Anterior cingulate cortex (tissue), 58 donors: ENCODE data around the gene LRRC75A.
"Not testable (repeated sequence)": the region's sequence is repeated elsewhere in the genome, so short reads cannot be mapped to it uniquely, and the experiment has no call there.

Experiments used
- DNase-seq, 58 donors: peaks; one replicate each; lab custom pipeline; 2025; lab: John Stamatoyannopoulos, UW

LRRC75A gene

DNA sequence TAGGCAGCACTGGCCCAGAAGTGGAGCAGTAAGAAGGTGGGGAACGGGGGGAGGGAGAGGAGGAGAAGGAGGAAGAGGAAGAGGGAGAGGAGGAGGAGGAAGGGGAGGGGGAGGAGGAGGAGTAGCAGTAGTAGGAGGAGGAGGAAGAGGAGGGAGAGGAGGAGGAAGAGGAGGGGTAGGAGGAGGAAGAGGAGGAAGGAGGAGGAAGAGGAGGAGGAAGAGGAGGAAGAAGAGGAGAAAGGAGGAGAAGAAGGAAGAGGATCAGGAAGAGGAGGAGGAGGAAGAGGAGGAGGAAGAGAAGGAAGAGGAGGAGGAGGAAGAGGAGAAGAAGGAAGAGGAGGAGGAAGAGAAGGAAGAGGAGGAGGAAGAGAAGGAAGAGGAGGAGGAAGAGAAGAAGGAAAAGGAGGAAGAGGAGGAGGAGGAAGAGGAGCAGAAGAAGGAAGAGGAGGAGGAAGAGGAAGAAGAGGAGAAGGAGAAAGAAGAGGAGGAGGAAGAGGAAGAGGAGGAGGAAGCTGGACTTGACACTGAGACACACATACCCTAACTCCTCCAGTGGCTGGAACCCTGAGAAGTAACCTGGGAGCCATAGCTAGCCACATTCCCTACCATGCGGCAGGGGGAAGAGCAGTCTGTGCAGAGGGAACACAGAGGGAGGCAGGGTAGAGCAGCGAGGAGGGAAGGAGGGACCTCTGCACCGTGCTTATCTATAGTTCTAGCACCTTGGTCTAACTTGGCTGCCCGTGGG lies 35.8 kb downstream of the LRRC75A start:
- no peak for DNase-seq

DNA sequence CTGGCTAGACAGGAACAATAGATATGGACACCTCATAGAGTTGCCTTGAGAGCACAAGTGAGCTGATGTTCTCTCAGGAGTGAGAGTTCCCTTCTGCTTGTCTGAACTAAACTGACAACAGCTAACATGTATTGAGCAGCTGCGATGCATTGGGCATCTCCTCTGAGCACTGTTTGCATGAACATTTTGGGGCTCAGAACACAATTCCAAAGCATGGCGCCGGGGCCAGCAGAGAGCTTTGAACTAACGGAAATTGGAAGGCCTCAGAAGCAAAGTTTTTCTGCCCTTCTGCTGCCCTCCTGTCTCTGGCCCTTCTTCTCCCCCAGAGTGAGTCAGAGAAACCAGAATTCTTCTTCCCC lies 38.5 kb downstream of the LRRC75A start:
- DNase-seq, result no peak

DNA sequence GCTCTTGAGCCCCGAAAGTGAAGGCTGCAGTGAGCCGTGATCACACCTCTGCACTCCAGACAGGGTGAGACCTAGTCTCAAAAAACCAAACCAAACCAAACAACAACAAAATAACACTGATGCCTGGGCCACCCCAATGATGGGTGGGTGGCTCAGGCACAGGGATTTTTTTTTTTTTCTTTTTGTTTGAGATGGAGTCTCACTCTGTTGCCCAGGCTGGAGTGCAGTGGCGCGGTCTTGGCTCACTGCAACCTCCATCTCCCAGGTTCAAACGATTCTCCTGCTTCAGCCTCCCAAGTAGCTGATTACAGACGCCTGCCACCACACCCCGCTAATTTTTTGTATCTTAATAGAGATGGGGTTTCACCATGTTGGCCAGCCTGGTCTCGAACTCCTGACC lies 39.7 kb downstream of the LRRC75A start:
- not testable (repeated sequence) for DNase-seq

- no peak for DNase-seq
Observed at GRCh38 chr17:16450028-16450427, 42.0 kb downstream of the LRRC75A start.

DNA sequence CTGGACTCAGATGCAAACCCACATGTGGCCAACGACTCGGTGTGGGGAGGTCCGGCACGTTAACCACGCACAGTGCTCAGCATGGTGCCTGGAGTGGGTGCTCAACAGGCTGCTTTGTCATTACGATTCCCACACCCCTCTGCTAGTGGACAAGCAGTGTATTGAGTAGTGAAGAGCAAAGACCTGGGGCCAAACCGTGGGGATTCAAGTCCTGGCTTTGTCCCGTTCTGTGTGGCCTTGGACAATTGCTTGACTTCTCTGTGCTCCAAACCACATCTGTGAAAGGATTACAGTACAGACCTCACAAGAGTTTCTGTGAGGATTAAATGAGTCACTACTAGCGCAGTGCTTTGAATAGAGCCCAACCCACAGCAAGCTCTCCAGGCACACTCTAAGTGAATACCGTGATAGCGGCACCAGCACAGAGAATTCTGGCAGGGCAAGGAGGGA lies 42.8 kb downstream of the LRRC75A start:
- DNase-seq, result no peak

GRCh38 chr17:16448490-16448889 lies 43.5 kb downstream of the LRRC75A start:
- DNase-seq, result no peak

DNA sequence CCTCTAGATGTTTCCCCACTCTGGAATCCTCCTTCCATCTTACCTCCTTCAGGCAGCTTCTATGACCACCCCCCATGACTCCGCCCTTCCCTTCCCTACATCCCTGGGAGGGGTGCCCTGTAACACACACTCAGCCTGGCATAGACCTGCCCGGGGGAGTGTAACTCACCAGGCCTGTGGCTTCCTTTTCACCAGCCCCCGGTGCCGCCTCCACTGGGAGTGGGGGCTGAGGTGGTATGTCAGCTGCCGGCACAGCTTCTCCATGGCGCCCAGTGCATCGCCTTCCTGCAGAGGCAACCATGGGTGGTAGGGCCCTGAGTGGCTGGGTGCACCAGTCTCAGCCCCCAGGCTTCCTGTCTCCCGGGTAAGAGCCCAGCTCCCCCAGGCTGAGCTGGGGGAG lies 44.3 kb downstream of the LRRC75A start:
- DNase-seq, result no peak

DNA sequence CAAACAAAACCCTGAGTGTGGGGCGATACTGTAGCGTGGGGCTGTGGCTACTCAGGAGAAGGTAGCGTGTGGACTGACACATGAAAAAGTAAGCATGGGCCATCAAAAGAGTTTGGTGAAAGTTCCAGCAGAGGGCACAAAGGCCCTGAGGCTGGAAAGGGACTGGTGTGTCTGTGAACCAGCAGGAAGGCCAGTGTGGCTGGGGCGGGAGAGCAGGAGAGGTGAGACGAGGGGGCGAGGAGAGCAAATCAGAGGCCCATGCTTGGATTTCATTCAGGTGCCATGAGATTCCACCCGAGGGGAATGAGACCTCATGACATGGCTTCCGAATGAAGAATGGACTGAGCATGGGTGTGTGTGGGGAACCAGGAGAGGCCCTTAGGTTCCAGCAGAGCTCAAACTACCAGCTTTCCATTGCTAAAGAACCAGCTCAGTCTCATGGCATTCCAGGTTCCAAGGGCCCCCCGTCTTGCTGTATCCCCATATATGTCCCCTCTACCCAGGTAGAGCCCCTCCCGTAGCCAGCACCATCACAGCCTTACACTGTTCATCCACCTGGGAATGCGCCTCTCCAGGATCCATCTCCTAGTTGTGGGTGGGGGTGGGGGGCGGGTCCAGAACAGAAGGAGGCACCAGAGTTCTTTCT lies 45.5 kb downstream of the LRRC75A start:
- no peak for DNase-seq

DNA sequence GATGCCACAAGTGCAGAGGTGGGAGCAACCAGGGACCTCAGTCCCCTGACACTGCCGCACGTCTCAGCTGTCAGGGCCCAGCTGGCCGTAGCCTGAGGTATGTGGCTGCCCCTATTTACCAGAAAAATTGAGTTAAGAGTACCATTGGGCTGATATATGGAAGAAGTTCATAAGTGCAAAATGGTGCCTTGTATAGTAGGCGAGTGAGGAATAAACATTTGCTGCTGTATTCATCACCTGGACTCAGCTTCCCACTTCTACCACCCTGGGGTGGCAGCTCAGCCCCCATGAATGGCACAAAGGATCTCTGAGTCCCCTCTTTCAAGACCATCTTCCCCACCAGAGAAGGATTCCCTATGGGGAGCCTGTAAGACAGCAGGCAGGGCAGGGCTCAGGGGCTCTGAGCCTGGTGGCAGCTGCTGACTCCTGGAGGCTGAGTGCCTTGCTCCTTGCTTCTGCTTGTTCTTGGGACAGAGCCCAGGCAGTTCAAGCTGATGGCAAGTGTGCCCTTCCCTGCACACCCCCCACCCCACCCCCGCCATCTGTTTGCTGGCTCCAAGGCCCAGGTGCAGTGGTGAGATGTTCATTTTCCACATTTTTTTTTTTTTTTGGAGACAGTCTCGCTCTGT lies 47.6 kb downstream of the LRRC75A start:
- no peak for DNase-seq

- no peak for DNase-seq
Observed at GRCh38 chr17:16443511-16444257, 48.3 kb downstream of the LRRC75A start.

DNA sequence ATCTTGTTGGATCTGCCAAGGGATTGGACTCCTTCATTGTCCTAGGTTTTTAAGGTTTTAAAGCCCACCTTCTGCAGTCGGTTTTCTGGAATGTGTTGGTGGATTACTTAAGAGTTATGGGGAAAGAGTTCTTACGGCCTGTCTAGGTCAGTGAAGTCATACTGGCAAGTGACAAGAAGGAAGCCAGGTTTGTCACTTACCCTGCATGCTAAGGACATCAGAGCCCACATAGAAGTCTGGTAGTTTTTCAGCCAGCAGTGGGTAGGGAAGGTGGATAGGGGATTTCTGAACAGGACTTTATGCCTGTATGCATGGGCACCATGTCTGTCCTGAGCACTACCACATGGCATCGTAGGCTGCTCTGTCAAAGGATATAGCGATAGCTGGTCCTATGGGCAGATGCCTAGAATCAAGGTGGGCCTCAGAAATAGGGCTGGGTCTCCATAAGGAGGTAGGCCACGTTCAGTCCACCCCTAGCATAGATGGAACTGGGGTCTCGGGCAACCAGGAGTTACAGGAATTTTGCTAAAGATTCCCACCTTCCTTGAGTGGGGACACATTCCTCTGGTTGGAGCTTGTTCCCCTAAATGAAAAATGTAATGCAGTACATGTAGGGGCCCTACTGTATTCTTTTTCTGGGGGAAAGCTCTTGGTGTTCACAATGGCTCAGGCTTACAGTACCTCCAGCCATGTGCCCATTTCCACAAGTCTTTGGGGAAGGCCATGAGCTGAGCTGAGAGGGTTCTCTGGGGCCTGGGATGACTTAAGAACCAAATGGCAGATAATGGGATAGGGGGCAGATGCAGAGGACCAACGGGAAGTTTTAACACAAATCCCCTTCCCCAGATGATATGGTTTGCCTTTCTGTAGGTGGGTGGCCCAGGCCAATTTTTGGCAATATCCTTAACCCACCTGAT lies 49.1 kb downstream of the LRRC75A start:
- DNase-seq, result no peak

GRCh38 chr17:16442141-16442540 lies 49.9 kb downstream of the LRRC75A start:
- no peak for DNase-seq

DNA sequence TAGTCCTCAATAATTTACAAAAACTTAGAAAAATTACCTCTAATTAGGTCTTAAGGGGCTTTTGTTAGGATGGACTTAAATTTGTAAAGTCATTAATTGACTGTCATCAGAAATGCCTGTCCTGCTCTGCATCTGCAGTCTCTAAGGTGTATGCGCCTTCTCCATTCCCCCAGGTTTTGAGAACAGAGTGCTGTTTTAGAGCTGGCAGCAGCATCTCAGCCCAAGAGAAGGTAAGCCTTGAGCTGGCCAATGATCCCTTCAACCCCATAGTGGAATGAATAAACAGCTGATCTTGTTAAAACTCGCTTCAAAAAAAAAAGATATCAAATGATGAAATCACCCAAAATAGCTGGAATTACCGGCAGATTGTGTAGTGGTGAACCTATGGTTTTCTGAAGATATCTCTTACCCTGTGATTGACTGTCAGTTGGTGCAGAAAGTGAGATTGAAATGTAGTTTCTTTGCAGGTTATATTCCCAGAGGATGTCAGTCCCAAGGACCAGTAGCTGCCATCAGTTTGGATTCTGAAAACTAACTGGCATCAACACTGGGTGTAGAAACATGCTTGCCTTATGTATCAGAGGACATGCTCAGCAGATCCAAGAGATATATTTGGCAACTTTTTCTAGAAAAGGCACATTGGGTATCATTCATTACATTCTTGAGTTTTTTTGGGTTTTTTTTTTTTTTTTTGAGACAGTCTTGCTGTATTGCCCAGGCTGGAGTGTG lies 50.9 kb downstream of the LRRC75A start:
- no peak for DNase-seq

GRCh38 chr17:16440354-16440753 lies 51.6 kb downstream of the LRRC75A start:
- DNase-seq, result not testable (repeated sequence)

DNA sequence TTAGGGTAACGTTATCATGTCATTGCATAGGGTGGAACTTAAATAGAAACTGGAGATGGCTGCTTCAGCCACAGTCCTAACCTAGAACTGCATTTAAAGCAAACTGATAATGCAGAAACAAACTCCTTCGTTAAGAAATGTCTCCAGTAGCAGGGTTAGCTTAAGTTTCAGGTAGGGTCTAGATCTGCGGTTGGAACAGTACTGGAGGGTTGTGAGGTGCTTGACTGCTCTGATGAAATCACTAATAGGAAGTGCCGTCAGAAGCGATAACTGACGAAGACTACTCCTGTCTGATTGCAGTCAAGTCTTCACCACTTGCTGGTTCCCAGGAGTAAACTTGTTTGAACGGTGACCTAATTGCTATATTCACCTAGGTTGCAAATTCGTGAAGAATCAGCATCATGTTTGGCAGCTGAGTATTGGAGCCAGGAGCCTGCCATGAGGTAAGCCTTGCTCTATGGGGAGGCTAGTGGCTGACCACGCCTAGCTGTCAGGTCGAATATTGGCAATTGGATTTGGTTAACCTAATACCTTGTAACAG lies 52.1 kb downstream of the LRRC75A start:
- no peak for DNase-seq

GRCh38 chr17:16439303-16439791 lies 52.6 kb downstream of the LRRC75A start:
- DNase-seq, result peak in 4 of 58 donors; percentile 51 to 59 (median 55)

DNA sequence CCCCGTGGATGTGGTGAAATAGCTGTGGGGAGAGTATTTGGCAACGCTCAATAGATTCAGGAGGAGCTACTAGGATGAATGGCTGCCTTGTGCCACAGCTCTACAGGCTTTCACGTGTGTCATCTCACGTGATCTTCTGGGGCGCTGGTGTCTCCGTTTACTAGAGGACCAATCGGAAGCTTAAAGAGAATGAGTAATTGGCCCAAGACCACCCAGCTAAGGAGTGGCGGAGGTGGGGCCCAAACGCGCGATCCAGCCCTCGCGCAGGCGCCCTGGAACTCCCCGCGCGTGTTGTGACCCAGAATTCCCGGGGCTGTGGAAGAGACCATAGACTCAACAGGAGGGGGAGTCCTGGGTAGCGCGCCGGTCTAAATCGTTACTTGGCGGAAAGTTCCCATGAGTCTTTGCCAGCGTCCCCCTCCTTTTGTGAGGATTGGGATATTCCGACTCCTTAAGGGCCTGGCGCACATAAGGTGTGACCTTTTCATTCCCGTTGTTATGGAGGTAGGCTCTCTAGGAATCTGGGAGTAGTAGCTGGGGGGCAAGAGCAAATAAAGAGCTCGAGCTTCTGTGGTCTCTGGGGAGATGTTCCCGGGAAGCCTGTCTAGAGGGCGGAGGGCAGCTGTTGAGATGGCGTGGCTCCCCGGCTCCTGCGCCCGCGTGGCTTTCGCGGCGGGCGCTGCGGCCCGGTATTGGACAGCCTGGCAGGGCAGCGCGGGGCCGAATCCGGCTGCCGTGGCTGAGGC lies 53.3 kb downstream of the LRRC75A start:
- peak; percentile 83 to 100 (median 97) for DNase-seq

GRCh38 chr17:16438173-16438556 lies 53.8 kb downstream of the LRRC75A start:
- no peak for DNase-seq
